Dedifferentiated amniotic fluid mesenchymal stem cell (primary cell): ENCODE measurements around the gene CCDC188.

Source experiments
- DNase-seq: peaks from one replicate; pipeline ENCODE4 v3.0.0-alpha.2; 2016; ENCODE audit errors: extremely low spot score

CCDC188 gene

DNA sequence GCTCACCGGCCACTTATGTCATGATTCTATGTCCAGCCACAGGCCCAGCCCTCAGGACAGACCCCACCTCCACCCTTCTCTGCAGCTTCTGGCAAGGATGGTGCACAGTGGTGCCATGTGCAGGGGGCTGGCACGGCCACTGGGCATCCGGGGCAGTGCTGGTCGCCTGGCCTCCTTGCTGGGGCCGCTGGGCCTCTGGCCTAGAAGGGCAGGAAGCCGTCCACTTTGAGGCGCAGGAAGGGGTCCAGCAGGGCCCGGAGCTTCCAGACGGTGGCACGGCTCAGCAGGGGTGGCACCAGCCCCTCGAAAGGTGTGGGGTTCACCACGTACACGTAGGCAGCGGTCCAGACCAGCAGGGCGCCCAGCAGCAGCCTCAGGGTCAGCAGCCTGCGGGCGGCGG, 2.4 kb downstream of the CCDC188 start:
- no peak for DNase-seq

DNA sequence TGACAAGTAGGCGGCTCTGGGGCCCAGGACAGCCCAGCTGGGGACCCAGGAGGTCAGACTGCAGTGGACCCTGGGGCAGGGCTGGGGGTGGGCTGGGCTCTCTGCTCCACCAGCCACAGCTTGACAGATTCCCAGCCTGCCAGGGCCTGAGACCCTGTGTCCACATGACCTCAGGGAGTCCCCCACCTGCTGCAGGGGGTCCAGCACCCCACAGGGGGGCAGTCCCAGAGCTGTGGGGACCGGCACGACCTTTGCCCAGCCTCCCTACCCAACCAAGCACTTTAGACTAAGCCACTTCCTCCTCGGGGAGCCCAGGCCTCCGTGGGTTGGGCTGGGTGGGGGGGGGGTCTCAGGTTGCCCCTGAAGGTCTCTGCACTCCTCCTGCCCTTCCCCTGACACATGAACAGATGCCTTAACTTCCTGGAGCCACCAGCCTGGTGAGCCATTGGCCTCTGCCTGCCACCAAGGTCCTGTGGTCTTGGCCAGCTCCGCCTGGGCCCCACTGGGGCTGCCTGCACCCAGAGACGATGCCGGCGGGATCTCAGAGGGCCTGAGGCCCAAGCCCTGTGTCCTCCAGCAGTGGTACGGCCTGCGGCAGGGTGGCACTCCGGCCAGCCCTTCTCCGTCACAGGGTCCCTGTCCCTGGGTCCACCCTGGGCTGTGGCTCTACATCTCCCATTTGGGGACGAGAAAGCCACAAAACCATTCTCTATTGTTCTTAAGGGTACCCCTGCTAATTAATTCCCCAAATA, 3.4 kb downstream of the CCDC188 start:
- DNase-seq = no peak

DNA sequence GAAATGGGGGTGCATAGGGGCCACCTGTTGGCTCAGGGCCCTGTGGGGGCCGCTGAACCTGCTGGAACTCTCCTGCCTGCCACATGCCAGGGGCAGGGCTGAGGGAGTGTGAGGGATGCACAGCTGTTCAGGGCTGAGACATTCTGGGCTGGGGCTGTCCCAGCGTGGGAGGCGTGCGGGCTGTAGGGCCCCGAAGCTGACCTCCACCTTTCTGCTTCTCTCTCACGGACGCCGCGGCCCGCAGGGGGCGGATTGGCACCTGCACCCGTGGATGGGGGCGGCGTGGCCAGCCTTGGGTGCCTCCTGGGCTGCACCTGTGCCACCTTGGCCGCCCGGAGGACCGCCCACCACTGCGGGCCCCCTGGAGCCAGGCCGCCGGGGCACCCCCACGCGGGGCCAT, 4.1 kb downstream of the CCDC188 start:
- DNase-seq = no peak

DNA sequence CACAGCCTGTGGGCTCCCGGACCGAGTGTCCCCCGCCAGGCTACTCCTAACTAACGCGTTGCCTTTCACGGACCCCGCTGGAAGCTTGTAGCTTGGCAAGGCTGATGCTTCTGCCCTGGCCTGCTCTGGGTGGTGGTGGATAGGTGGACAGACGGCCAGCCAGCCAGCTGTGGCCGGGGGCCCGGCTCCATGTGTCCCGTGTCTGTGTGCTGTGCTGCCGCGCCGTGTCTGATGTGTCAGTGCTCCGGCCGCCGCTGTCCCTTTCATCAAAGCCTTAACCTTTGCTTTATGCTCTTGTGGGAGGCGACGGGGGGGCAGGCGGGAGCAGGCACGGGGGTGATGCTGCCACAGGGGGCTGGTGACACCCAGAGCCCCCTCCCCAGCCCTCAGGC, 5.0 kb downstream of the CCDC188 start:
- no peak for DNase-seq

DNA sequence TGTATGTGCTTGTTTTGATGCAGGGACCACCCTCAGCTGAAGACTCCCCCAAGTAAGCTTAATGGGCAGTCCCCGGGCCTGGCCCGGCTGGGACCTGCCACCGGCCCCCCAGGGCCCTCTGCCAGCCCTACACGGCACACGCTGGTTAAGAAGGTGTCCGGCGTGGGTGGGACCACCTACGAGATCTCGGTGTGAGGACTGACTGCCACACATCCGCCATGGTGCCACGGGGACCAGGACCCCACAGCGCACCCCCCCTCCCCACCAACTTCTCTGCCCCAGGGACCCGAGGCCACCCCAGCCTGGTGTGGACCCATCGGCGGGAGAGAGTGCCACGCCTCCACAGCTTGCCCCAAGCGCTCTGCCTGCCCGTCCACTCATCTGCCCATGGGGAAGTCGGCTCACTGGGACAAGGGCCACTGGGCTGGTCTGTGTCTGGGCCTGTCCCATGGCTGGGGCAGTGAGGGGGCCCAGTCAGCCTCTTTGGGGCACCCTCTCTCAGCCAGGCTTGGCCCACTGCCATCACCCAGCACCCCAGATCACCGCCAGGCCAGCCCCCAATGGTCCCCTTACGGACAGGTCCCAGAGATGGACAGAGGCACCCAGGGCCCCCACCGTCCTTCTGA, 5.5 kb downstream of the CCDC188 start:
- no peak for DNase-seq

DNA sequence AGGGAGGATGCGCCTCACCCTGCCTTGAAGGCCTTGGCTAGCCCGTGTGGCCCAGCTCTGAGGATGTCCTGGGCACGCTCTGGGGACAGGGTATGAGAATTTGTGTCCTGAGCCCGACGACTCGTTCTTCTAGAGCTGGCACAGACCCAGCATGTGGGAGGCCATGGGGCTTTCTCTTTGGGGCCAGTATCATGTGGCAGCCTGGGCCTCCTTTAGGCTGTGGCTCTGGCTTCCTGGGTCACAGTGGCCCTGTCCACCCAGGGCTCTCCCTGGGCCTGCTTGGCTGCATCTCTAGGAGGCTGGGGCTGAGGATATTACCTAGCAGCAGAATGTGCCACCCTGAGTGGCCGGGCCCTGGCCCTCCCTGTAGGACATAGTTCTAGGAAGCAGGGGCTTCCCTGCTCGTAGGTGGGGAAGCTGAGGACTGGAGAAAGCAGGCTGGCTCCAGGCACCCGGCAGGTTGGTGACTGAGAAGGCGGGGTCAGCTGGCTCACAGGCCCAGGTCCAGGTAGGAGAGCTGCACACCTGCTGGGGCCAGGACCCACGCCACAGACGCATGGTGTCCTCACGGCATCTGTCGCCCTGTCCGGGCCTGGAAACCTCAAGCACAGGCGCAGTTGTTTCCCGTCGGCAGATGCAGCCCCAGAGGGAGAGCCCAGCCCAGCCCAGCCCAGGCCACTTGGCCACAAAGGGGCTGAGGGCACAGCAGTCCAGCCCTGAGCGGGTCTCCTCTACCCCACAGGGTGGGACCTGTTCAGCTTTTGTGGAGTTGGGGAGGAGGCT, 6.8 kb downstream of the CCDC188 start:
- no peak for DNase-seq

DNA sequence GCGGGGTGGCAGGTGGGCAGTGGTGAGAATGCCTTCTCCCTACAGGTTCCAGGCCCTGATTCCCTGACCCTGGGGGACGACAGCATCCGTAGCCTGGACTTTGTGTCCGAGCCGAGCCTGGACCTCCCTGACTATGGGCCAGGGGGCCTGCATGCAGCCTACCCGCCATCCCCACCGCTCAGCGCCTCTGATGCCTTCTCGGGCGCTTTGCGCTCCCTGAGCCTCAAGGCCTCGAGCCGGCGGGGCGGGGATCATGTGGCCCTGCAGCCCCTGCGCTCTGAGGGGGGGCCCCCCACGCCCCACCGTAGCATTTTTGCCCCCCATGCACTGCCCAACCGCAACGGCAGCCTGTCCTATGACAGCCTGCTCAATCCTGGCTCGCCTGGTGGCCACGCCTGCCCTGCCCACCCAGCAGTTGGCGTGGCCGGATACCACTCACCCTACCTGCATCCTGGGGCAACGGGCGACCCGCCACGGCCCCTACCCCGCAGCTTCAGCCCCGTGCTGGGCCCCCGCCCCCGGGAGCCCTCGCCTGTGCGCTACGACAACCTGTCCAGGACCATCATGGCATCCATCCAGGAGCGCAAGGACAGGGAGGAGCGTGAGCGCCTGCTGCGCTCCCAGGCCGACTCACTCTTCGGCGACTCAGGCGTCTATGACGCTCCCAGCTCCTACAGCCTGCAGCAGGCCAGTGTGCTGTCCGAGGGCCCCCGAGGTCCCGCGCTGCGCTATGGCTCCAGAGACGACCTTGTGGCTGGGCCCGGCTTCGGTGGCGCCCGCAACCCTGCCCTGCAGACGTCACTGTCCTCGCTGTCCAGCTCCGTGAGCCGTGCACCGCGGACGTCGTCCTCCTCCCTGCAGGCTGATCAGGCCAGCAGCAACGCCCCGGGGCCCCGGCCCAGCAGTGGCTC, 7.9 kb downstream of the CCDC188 start:
- DNase-seq = no peak

DNA sequence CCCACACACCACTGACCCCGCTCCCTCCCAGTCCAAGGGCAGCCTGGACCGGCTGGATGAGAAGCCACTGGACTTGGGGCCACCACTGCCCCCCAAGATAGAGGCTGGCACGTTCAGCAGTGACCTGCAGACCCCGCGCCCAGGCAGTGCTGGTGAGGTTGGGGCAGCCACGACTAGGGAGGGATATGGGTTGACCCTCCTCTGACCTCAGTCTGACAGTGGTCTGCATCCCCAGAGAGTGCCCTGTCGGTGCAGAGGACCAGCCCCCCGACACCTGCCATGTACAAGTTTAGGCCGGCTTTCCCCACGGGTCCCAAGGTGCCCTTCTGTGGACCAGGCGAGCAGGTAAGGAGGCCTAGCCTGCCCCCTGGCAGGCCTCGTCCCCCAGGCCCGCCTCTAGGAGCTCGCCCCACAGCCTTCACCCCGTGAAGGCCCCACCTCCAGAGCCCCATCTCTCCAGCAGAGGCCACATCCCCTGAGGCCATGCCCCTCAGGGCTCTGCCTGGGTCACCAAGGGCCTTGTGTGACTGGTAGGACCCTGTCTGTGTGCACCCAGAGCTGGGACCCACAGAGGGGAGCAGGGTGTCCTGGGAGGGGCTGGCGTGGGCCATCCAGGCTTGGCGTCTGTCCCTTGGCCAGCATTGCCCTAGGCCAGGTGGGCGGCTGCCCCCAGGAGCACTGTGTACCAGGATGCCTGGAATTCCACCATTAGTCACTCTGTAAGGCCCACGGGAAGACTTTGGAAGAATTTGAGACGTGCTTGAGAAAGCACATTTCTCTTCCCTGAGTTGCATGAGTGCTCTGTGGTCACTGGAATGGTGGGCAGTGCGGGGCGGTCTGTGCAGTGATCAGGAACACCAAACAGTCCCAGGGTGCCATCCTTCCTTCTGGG, 9.4 kb downstream of the CCDC188 start:
- DNase-seq = peak; percentile 53

DNA sequence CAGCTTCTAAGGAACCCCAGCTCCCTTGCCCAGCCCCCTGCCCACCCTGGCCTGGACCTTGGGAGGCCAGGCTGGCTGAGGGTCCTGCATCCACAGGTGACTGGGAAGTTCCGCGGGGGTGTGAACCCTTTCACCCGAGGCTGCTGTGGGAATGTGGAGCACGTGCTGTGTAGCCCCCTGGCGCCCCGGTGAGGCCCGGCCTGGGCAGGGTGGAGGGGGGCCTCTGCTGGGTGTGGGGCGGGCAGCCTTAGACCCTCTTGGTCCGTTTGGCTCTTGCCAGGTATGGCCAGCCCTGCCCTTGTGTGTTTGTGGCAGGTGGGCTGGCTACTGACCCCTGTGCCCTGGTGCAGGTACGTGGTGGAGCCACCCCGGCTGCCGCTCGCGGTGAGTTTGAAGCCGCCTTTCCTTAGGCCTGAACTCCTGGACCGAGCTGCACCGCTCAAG, 10.3 kb downstream of the CCDC188 start:
- DNase-seq = no peak

DNA sequence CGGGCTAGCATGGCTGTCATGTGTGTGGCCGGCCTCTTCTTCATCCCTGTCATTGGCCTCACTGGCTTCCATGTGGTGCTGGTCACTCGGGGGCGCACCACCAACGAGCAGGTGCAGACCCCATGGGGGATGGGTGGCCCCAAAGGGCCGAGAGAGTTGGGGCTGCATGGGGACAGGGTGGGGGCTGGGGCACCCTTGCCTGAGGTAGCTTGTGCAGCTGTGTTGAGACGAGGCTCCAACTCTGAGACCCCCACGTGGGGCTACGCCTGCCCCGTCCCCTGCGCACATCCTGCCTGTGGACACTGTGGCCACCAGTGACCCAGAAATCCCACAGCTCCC, 10.8 kb downstream of the CCDC188 start:
- DNase-seq = no peak

DNA sequence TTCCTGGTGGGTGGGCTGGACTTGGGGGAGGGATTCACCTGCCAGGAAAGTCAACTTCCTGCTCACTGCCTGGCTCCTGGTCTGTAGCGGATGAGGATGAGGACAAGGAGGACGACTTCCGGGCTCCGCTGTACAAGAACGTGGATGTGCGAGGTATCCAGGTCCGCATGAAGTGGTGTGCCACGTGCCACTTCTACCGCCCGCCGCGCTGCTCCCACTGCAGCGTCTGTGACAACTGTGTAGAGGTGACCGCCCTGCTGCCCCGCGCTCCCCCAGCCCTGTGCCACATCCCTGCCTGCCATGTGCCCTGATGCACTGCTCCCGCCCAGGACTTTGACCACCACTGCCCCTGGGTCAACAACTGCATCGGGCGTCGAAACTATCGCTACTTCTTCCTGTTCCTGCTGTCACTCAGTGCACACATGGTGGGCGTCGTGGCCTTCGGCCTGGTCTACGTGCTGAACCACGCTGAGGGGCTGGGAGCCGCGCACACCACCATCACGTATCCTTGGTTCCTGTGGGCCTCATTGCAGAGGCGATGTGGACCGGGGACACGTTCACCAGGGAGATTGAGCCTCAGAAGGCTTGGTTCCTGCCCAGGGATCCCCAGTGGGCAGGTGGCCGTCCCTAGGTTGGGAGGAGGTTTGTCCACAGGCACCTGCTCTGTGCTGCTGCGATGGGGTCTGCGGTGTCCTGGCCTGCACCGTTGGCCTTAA, 11.3 kb downstream of the CCDC188 start:
- DNase-seq = no peak

DNA sequence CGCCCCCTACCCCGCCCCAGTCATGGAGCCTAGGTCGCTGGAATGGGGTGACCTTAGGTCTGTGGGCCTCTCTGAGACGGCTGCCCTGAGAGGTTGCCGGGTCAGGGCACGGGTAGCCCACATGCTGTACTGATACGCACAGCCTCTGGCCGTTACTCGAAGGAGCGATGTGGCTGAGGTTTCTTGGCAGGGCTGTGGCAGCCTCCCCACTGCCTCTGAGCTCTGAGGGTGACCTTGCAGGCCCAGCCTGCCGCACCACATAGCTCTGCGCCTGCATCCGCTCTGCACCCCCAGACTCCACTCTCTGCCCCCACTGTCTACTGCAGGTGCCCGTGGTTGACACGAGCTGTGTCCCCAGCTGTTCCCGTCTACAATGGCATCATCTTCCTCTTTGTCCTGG, 12.0 kb downstream of the CCDC188 start:
- no peak for DNase-seq

DNA sequence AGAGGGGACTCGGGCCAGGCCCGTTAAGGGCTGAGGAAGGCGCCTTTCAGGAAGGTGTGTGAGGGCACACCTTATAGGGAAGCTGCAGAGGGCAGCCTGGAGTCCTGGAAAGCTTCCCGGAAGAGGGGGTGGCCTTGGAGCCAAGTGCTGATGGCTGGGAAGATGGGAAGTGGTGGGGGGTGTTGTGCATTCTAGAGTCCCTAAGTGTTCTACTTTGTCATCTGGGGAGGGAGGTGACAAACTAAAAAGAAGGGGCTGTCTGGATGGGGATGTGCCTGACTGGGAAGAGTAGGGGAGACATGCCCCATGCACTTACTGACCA, 12.5 kb downstream of the CCDC188 start:
- DNase-seq = no peak

DNA sequence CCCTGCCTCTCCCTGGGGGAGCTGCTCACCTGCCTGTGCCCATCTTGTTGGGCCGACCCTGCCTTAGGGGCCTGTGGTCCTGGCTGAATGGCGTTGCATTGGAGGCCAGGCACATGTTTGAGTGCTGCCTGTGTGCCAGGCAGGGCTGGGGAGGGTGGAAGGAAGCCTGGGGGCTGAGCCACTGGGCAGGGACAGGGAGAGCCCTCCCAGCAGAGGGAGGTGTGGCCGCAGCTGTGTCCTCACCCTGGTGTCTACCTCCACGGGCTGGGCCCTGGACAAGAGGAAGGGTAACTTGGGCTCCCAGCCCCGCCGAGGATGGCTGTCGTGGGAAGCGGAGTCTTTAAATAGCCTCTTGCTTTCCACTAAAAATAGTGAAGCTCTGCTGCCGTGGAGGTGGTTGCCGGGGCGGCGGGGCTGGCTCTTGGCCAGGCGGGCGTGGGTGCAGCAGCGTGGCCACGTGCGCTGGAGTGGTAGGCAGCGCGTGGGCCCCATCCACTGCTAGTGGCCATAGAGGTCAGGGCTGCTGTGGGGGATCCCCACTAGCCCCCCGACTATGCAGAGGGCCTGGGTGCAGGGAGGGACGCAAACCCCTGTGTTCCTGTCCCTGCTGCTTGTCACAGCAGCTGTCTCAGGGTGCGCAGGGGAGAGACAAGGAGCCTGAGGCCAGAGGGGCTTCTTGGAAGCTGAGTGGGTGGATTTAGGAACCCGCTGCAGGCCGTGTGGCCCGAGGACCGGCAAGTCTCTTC, 13.0 kb downstream of the CCDC188 start:
- no peak for DNase-seq

DNA sequence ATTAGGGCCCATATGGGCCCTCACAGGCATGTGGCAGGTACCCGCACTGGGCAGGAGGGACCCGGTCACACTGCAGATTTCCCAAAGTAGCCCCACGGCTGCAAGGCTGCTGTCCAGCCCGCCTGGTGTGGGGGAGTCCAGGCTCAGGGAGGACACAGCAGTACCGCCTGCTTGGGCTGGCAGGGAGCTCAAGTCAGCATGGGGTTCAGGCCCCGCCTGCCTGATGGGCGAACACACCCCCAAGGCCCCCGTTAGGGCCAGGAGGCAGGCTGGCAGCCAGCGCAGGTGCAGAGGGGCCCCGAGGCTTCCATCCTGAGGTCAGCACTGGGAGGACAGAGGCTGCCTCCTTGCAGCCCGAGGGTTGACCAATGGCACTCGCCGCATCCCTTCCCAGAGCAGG, 13.7 kb downstream of the CCDC188 start:
- DNase-seq = no peak

DNA sequence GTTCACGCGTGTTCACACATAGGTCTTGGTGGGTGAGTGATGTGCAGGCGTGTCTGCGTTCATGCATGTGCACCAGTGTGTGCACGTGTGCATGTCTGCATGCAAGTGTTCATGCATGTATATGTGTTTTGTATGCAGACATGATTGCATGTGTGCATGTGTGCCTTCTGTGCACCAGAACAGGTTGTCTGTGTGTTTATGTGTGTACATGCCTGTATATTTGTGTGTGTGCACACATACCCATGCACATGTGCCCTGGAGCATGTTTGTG, 14.3 kb downstream of the CCDC188 start:
- DNase-seq = no peak

DNA sequence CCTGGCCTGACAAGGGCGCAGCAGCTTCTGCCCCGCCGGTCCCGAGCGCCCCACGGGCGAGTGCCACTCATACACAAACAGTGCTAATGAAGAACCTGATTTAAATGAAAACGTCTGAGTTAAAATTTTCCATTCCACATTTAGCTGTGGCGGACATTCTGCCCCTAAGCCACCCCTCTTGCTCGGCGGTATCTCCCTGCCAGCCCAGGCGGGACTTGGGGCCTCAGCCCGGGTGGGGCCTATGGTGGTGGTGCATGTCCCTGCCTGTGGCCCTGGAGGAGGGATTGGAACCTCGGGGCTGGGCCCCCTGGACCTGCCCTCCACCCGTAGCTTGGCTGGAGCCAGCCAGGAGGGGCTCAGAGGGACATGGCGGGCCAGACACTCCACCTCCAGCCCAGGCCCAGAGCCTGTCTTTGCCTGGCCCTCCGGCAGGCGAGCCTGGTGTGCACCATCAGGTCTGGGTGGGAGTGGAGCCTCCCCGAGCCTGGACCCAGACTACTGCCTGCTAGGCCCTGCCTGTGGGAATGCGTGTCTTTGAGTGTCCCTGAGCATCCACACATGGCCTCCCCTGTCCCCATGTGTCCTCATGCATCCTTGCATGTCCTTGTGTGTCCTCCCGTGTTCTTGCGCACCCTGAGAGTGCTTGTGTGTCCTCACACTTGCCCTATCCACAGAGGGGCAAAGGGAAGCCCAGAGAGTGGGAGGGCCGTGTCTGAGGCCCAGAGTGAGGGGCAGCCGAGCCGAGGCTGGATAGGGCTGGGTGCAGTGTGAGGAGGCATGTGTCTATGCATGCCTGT, 14.9 kb downstream of the CCDC188 start:
- no peak for DNase-seq

DNA sequence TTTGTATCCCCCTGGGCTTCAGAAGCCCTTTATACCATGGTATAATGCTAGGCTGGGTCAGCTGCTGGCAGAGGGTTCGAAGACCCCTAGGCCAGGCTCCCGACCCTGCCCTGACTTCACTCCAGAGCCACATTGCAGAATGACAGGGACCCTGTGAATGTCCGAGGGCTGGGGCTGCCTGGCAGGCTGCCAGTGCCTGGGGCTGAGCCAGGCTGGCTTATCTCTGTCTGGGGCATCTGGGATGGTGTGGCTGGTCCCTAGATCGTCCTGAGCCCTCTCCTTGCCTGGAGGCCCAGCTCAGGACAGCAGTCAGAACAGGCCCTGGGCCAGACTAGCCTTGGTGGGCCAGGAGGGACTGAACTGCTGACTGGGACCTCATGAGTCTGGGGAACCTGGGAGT, 15.6 kb downstream of the CCDC188 start:
- DNase-seq = no peak

DNA sequence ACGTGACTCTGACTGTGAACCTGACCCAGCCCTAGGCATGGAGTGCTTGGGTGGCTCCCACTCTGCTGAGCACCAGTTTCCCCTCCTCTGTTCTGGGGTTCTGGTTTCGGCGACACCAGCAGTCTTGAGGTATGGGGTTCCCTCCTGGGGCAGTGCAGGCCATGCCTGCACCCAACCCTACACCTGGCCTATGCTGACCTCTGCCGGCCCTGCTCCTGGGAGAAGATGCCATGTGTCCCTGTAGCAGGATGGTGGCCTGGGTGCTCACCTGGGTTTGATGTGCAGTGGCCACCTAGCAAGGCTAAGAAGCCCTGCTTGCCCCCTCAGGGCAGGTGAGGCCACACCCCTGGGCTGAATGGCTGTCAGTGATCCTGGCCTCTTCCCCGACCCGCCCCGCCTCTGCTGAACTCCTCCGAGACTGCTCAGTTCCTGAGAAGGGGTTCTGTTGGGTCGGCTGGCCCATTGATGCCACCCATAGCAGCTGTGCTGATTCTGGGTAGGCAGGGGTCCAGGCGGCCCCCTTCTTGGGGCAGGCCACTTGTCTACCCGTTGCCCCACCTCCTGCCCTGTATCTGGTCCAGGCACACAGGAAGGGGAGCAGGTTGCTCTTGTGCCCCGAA, 16.8 kb downstream of the CCDC188 start:
- no peak for DNase-seq
